ENCODE measurements around the gene TP53I11.

Gene TP53I11

GRCh38 chr11:44883277-44883676 is 67.4 kb downstream of the TP53I11 start:
- Histone ChIP-seq H2BK12ac (ENCODE audit: low read length in 2 of 2) (no peak overlapping the region), H3K36me3 (ENCODE audit: control insufficient read depth in 1 of 2, insufficient read depth in 2 of 2, low read depth in 1 of 2, low read length in 2 of 2) (no peaks in the 10 kb centered on the region), H3K9ac (ENCODE audit: low read length) (no peak overlapping the region), H2AFZ (ENCODE audit: low read depth, low read length) (no peak overlapping the region), H2AK5ac (ENCODE audit: low read length, severe bottlenecking) (no peak overlapping the region), H3K27ac (ENCODE audit: low read length, poor library complexity, severe bottlenecking) (no peak overlapping the region), H3K23ac (ENCODE audit: low read length in 2 of 2) (no peak overlapping the region), H2BK120ac (ENCODE audit: low read depth, low read length) (no peak overlapping the region), H3K27me3 (ENCODE audit: control insufficient read depth in 1 of 2, insufficient read depth in 1 of 2, low read length in 2 of 2) (peaks cover 68 to 80% of the 10 kb centered on the region in 2 experiments), H3K18ac (ENCODE audit: low read depth in 1 of 2, low read length in 2 of 2) (no peak overlapping the region), H3K9me3 (ENCODE audit: control insufficient read depth, low read length) (no peaks in the 10 kb centered on the region), H2BK5ac (ENCODE audit: low read depth, low read length, poor library complexity, severe bottlenecking) (no peak overlapping the region), H3K4me1 (ENCODE audit: control insufficient read depth, insufficient read depth, low read depth, low read length) (no peaks in the 10 kb centered on the region), H3K79me1 (replicated peaks; ENCODE audit: low read length, poor library complexity, severe bottlenecking) (no peaks in the 10 kb centered on the region), H3K14ac (ENCODE audit: low read length in 2 of 2) (no peak overlapping the region), H4K91ac (ENCODE audit: low read length) (no peak overlapping the region), H3K4me3 (ENCODE audit: insufficient read depth in 1 of 2, low read depth in 1 of 2, low read length in 2 of 2) (no peak overlapping the region), H3K4me2 (ENCODE audit: low read length, poor library complexity, severe bottlenecking) (no peak overlapping the region), H3K4ac (ENCODE audit: low read depth in 1 of 2, low read length in 2 of 2) (no peak overlapping the region), H2BK15ac (ENCODE audit: low read depth, poor library complexity, severe bottlenecking) (no peak overlapping the region), H4K8ac (ENCODE audit: low read length) (no peak overlapping the region)
- 85% methylated on average over 6 of the region's 6 CpGs for WGBS
- no peak for DNase-seq
